HG03139 (cell line): Measurements from ENCODE around the gene TBC1D13.
"Not testable (repeated sequence)": the region's sequence is repeated elsewhere in the genome, so short reads cannot be mapped to it uniquely, and the experiment has no call there.

Experiments used
- ATAC-seq: cut with Tn5 transposase; IDR thresholded peaks from one replicate; pipeline ENCODE4 v1.9.1; 2021; ENCODE audit not compliant: unreplicated experiment

The TBC1D13 gene

DNA sequence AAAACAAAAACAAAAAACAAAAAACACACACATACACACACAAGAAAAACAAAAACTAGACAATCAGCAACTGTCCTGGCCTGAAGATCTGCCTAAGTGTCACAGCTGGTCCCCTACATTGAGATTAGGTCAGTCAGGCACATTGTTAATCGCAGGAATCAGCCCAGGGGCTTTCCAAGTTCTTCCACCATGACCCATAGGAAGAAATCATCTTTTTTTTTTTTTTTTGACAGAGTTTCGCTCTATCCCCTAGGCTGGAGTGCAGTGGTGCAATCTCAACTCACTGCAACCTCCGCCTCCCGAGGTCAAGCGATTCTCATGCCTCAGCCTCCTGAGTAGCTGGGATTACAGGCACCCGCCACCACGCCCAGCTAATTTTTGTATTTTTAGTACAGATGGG lies 56.1 kb downstream of the TBC1D13 start:
- ATAC-seq, result not testable (repeated sequence)

DNA sequence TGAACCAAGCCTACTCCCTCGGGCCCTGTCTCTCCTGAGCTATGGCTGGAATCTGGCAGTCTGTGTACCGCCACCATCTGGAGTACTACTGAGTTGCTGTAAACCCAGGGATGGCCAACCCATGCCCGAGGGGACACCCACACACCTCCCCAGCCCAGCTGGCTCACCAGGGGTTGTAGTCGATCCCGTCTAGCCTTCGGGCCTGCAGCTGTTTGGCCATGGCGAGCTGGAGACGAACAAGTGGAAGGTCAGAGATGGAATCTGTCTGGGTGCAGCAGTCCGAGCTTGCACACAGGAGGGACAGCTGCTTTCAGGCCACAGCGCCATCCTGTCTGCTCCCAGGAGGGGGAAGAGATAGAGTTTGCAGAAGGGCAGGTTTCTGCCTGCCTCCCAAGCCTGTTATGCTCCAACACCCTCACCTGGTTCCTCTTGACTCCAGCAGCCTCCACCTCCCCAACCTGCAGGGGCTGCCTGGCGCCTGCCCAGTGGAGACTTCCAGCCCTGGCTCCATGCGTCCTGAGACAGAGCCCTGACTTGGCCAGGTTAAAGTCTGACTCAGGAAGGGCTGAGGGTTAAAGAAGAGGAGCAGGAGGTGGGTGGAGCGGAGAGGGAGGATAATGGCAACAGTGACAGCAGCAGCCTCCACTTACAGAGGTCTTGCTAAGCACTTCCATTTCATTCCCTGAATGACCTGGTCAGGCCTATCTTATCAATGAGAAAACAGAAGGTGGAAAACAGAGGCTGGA lies 58.3 kb downstream of the TBC1D13 start:
- ATAC-seq, result no peak

DNA sequence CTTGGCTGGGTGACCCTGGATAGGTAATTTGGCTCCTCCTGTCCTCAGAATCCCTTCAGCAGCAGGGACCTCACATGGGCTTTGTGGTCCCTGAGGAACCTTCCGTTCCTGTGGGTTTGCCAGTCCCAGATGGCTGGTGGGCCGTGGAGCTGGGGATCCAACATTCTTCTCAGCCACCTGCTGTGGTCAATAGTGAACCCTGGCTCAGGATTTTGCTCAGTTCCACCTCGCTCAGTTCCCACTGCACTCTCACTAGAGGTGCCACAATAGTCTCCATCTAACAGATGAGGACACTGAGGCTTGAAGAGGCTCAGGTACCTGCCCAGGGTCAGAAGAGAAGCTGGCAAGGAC lies 59.6 kb downstream of the TBC1D13 start:
- ATAC-seq, result no peak

DNA sequence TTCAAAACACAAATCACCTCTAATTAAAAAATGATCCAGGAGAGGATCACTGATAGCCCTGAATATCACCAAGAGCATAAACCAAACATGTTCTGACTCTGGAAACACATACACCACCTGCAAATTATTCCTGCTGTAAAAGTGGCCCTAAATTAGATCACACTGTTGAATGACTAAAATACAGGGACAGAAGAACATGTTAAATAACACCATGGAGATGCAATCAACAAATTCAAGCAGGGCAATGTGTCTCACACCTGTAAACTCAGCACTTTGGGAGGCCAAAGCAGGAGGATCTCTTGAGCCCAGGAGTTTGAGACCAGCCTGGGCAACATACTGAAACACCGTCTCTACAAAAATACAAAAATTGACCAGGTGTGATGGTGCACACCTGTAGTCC lies 60.8 kb downstream of the TBC1D13 start:
- no peak for ATAC-seq

DNA sequence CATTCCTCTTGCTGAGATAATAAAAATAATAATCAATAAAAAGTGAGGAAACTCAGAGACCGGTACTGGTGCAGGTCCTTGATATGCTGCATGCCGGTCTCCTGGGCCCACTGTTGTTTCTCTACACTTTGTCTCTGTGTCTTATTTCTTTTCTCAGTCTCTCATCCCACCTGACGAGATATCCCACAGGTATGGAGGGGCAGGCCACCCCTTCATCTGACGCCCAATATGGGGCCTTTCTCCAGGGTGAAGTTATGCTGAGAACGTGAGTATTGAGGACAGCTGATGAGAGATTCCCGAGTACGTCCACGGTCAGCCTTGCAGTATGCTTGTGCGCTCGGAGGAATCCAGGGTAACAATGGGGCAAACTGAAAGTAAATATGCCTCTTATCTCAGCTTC lies 64.0 kb downstream of the TBC1D13 start:
- not testable (repeated sequence) for ATAC-seq

DNA sequence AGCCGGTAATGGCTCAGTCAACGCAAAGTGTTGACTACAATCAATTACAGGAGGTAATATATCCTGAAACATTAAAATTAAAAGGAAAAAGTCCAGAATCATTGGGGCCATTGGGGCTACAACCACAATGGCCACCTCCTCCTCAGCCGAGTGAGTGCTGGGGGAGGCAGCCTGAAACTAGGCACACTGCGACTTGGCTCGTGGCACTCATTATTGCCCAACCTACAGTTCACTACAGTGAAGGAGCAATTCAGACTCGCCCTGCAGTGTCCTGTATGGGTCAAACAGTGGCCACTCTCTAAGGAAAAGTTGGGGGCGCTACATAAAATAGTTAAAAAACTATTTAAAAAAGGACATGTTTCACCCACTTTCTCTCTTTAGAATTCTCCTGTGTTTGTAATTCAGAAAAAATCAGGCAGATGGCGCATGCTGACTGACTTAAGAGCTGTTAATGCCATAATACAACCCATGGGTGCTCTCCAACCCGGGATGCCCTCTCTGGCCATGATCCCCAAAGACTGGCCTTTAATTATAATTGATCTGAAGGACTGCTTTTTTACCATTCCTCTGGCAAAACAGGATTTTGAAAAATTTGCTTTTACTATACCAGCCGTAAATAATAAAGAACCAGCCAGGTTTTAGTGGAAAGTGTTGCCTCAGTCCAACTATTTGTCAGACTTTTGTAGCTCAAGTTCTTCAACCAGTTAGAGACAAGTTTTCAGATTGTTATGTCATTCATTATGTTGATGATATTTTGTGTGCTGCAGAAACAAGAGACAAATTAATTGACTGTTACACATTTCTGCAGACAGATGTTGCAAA lies 64.9 kb downstream of the TBC1D13 start:
- ATAC-seq, result not testable (repeated sequence)

DNA sequence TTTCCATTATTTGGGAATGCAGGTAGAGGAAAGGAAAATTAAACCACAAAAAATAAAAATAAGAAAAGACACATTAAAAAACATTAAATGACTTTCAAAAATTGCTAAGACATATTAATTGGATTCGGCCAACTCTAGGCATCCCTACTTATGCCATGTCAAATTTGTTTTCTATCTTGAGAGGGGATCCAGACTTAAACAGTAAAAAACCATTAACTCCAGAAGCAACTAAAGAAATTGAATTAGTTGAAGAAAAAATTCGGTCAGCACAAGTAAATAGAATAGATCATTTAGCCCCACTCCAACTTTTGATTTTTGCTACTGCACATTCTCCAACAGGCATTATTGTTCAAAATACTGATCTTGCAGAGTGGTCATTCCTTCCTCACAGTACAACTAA lies 65.6 kb downstream of the TBC1D13 start:
- ATAC-seq, result not testable (repeated sequence)

DNA sequence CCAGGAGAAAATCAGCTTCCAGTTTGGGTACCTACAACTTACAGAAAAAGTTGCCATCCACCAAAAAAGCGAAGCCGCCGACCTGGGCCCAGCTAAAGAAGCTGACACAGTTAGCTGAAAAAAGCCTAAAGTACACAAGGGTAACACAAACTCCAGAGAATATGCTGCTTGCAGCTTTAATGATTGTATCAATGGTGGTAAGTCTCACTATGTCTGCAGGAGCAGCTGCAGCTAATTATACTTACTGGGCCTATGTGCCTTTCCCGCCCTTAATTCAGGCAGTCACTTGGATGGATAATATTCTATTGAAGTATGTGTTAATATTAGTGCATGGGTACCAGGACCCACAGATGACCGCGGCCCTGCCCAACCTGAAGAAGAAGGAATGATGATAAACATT lies 67.4 kb downstream of the TBC1D13 start:
- not testable (repeated sequence) for ATAC-seq

DNA sequence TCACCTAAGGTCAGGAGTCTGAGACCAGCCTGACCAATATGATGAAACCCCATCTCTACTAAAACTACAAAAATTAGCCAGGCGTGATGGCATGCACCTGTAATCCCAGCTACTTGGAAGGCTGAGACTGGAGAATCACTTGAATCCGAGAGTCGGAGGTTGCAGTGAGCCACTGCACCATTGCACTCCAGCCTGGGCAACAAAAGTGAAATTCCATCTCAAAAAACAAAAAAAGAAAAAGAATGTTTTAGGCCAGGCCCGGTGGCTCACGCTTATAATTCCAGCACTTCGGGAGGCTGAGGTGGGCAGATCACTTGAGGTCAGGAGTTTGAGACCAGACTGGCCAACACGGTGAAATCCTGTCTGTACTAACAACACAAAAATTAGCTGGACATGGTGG lies 71.4 kb downstream of the TBC1D13 start:
- not testable (repeated sequence) for ATAC-seq
